Thyroid gland (tissue), 4 donors: Measurements from ENCODE around the gene PGS1. TPM values are rescaled to one million over a fixed set of nuclear protein-coding genes. Genes with fewer than 3 reads are reported as not detected.
A peak's percentile ranks its signal among the peaks of the same experiment; 100 is the strongest.

Source experiments
- DNase-seq, 2 donors: peaks; one replicate each; pipeline ENCODE4 v3.0.0-alpha.2; 2019
- H3K27ac ChIP-seq, 3 donors: fragments of 200-600 bp; sonication (generic); 1 replicate in 2 of 3; 2 replicates in 1 of 3; pipeline ENCODE4 v1.5.1; 2016 to 2019; ENCODE audit warnings: mild to moderate bottlenecking in 1 of 3, moderate library complexity in 1 of 3
- H3K27me3 ChIP-seq: fragments of 200-600 bp; sonication (generic); one replicate; pipeline ENCODE4 v1.5.1; 2019
- H3K36me3 ChIP-seq, 2 donors: fragments of 200-600 bp; sonication (generic); one replicate each; pipeline ENCODE4 v1.5.1; 2016 to 2019
- H3K4me1 ChIP-seq, 2 donors: fragments of 200-600 bp; sonication (generic); one replicate each; pipeline ENCODE4 v1.5.1; 2017 to 2019
- H3K4me3 ChIP-seq, 3 donors: fragments of 200-600 bp; sonication (generic); replicated peaks in 1 of 3; 1 replicate in 2 of 3; 2 replicates in 1 of 3; pipeline ENCODE4 v1.5.1; 2016; ENCODE audit warnings: mild to moderate bottlenecking in 1 of 3
- H3K9me3 ChIP-seq: fragments of 200-600 bp; sonication (generic); one replicate; pipeline ENCODE4 v1.5.1; 2017
- POLR2A ChIP-seq, 2 donors: fragments of 450-650 bp; IDR thresholded peaks; one replicate each; pipeline ENCODE4 v1.6.1; 2017; ENCODE audit warnings: antibody characterized with exemption in 2 of 2, mild to moderate bottlenecking in 2 of 2, moderate library complexity in 1 of 2
- WGBS, 2 donors: methylation state at CpG; one replicate each; pipeline ENCODE4 v1.1.5; 2017; 5-methylcytosine and 5-hydroxymethylcytosine counted together
- intact Hi-C: fragments of 100-400 bp; cut with DNase I; formaldehyde crosslinking; loops from one replicate; pipeline ENCODE4 v1.15.1; 2023
- total RNA-seq, 4 donors: library from RNA; depleted of rRNA; stranded (reverse); fragments of >200 nt; gene quantifications; one replicate each; pipeline ENCODE4 v1.2.3, GENCODE V29; 2016
- TF ChIP-seq, protein P1 (sequence below), 6 experiments: fragments of 200-600 bp in 3 of 6; fragments of 450-650 bp in 3 of 6; sonication (generic) in 3 of 6; IDR thresholded peaks; one replicate each; pipeline ENCODE4 v1.5.1; 2016 to 2019; ENCODE audit warnings: antibody characterized with exemption in 6 of 6, mild to moderate bottlenecking in 2 of 6, inconsistent platforms in 1 of 6, moderate library complexity in 1 of 6

Gene PGS1
- total RNA-seq, 4 donors from 2014 or later: 41.2 to 87.2 (median 69.1) TPM

DNA sequence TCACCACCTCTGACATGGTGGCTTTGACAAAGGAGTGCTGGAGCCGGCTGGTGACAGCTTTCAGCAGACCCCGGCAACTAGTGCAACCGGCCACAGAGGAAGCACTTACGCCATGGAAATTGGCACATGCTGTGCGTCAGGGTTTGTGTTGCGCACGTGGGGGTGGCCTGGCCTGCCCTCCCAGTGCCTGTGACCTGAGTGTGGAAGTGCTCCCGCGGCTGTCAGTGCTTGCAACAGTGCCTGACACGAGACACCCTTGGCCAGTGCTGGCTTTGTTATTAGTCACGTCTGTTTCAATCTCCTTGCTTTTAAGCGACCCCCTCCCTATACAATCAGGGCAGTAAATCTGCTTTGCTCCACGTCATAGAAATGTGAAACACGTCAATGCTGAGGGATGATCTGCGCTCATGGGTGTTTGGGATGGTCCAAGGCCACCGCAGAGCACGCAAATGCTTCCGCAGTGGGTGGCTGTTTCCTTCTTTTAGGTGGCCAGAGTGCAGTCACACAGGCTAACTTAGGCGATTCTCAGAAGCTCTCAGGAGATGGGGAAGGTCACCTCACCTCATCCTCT, 64.3 kb downstream of the PGS1 start:
- Histone ChIP-seq H3K9me3 (no peaks in the 10 kb centered on the region), H3K36me3 (no peaks in the 10 kb centered on the region), H3K4me1 (no peaks in the 10 kb centered on the region), H3K4me3 (no peak overlapping the region), H3K27ac (no peak overlapping the region), H3K27me3 (no peaks in the 10 kb centered on the region)
- peak in 1 of 2 donors; percentile 31 for DNase-seq
- 61 to 68% methylated on average over 12 to 19 of the region's 19 CpGs for WGBS, 2 donors
- no peak for TF ChIP-seq POLR2A (IDR thresholded peaks at IDR 0.05)
- TF ChIP-seq, protein P1, sequence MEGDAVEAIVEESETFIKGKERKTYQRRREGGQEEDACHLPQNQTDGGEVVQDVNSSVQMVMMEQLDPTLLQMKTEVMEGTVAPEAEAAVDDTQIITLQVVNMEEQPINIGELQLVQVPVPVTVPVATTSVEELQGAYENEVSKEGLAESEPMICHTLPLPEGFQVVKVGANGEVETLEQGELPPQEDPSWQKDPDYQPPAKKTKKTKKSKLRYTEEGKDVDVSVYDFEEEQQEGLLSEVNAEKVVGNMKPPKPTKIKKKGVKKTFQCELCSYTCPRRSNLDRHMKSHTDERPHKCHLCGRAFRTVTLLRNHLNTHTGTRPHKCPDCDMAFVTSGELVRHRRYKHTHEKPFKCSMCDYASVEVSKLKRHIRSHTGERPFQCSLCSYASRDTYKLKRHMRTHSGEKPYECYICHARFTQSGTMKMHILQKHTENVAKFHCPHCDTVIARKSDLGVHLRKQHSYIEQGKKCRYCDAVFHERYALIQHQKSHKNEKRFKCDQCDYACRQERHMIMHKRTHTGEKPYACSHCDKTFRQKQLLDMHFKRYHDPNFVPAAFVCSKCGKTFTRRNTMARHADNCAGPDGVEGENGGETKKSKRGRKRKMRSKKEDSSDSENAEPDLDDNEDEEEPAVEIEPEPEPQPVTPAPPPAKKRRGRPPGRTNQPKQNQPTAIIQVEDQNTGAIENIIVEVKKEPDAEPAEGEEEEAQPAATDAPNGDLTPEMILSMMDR (IDR thresholded peaks at IDR 0.05): no peak
- intact Hi-C loops: no loop called here

DNA sequence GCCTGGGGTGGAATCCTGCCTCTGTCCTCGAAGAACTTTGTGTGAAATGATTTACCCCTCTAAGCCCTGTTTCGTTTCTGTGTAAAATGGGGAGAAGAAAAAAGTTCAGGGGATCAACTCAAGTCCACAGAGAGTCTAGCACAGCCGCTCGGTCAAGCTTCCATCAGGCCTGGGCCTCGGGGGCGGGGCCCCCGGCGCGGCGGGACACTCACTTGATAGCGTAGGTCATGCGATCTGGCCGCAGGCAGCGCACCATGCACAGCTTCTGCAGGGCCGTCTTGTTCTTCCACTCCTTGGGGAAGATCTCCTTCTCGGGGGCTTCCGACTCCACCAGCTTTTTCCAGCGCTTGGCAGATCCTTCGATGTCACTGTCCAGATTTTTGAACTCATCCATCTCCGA, 65.9 kb downstream of the PGS1 start:
- DNase-seq: no peak
- no peaks in the 10 kb centered on the region for H3K27me3 ChIP-seq
- no peaks in the 10 kb centered on the region for H3K4me1 ChIP-seq
- TF ChIP-seq, protein P1 (IDR thresholded peaks at IDR 0.05): no peak
- TF ChIP-seq POLR2A (IDR thresholded peaks at IDR 0.05): no peak
- no peaks in the 10 kb centered on the region for H3K9me3 ChIP-seq
- H3K27ac ChIP-seq: no peak overlapping the region
- intact Hi-C loops: no loop called here
- no peaks in the 10 kb centered on the region for H3K36me3 ChIP-seq
- no peak overlapping the region for H3K4me3 ChIP-seq
- WGBS, 2 donors: 85 to 88% methylated on average over 20 of the region's 20 CpGs

DNA sequence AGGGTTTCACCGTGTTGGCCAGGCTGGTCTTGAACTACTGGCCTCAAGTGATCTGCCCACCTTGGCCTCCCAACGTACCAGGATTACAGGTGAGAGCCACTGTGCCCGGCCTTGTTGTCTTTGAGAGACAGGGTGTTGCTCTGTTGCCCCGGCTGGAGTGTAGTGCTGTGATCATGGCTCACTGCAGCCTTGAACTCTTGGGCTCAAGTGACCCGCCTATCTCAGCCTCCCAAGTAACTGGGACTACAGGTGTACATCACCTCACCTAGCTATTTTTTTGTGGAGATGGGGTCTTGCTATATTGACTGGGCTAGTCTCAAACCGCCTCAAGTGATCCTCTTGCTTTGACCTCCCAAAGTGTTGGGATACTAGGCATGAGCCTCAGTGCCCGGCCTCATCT, 68.4 kb downstream of the PGS1 start:
- Histone ChIP-seq H3K27ac (no peak overlapping the region), H3K4me3 (no peak overlapping the region), H3K4me1 (no peaks in the 10 kb centered on the region), H3K36me3 (no peaks in the 10 kb centered on the region), H3K27me3 (no peaks in the 10 kb centered on the region), H3K9me3 (no peaks in the 10 kb centered on the region)
- TF ChIP-seq, protein P1 (IDR thresholded peaks at IDR 0.05): no peak
- no peak for TF ChIP-seq POLR2A (IDR thresholded peaks at IDR 0.05)
- WGBS, 2 donors: 91 to 97% methylated on average over 5 to 7 of the region's 7 CpGs
- DNase-seq: no peak
- intact Hi-C loops: no loop called here

DNA sequence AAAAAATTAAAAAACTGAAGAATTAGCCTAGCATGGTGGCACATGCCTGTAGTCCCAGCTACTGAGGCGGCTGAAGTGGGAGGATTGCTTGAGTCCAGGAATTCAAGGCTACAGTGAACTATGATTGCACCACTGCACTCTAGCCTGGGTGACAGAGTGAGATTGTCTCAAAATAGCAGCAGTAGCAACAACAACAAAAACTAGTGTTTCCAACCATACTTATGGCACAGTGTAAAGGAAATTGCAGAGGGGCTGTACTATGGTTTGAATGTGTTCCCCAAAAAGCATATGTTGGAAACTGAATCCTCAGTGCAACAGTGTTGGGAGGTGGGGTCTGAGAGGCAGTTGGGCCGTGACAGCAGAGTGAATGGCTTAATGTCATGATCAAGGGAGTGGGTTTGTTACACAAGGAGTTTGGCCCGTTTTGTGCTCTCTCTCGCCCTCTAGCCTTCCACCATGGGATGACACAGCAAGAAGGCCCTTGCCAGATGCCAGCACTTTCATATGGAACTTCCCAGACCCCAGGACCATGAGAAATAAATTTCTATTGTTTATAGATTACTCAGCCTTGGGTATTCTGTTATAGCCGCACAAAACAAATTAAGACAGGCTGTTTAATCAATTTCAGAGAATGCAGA, 70.0 kb downstream of the PGS1 start:
- Histone ChIP-seq H3K36me3 (no peaks in the 10 kb centered on the region), H3K4me3 (no peak overlapping the region), H3K4me1 (no peaks in the 10 kb centered on the region), H3K27me3 (no peaks in the 10 kb centered on the region), H3K9me3 (no peaks in the 10 kb centered on the region), H3K27ac (no peak overlapping the region)
- intact Hi-C loops: no loop called here
- no peak for DNase-seq
- 81 to 85% methylated on average over 5 of the region's 5 CpGs for WGBS, 2 donors
- no peak for TF ChIP-seq POLR2A (IDR thresholded peaks at IDR 0.05)
- TF ChIP-seq, protein P1 (IDR thresholded peaks at IDR 0.05): no peak

DNA sequence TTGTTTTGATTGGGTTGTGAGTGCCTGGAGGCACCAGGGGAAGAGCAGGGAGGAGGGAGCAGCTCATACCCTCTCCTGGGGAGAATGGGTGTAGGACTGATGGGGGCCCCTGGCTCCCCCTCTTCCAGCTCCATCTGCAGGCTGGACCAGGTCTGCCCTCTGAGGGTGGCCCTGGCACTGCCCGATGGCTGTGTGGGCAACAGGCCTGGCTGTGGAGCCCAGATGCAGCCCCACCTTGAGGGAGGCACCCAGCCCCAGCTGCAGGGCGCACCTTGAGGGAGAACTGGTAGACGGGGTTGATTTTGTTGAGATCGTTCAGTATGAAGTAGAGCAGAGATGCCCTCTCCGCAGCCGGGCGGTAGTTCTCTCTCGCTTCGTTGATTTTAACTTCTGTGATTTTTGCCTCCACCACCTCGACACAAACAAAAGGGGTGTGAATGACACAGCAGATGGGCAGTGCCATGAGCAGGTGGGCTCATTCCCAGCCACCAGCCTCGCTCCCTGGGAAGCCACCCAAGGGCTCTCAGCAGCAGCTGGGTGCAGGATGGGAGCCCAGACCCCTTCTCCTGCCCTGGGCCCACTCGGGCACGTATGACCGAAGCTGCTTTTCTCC, 71.6 kb downstream of the PGS1 start:
- intact Hi-C loops: no loop called here
- H3K27ac ChIP-seq: no peak overlapping the region
- no peak for DNase-seq
- no peaks in the 10 kb centered on the region for H3K27me3 ChIP-seq
- no peaks in the 10 kb centered on the region for H3K36me3 ChIP-seq
- H3K4me3 ChIP-seq: no peak overlapping the region
- no peaks in the 10 kb centered on the region for H3K9me3 ChIP-seq
- no peak for TF ChIP-seq POLR2A (IDR thresholded peaks at IDR 0.05)
- TF ChIP-seq, protein P1 (IDR thresholded peaks at IDR 0.05): no peak
- no peaks in the 10 kb centered on the region for H3K4me1 ChIP-seq
- 44 to 77% methylated on average over 14 of the region's 14 CpGs for WGBS, 2 donors
